Transverse colon (tissue), 4 donors: ENCODE data around the gene ZNF451.

ENCODE experiments used
- CTCF ChIP-seq, 5 experiments: fragments of 200-600 bp in 3 of 5; fragments of 450-650 bp in 2 of 5; sonication (generic) in 3 of 5; IDR thresholded peaks; 1 replicate in 2 of 5; 2 replicates in 3 of 5; pipeline ENCODE4 v1.5.1; 2016 to 2017; ENCODE audit warnings: antibody characterized with exemption in 5 of 5, inconsistent platforms in 3 of 5, mild to moderate bottlenecking in 2 of 5, moderate library complexity in 1 of 5
- EP300 ChIP-seq: sonication (generic); formaldehyde crosslinking; IDR thresholded peaks from one replicate; pipeline ENCODE4 v1.6.1; 2017; ENCODE audit warnings: antibody characterized with exemption, low read depth
- POLR2A ChIP-seq: fragments of 450-650 bp; IDR thresholded peaks from one replicate; pipeline ENCODE4 v1.6.1; 2016; ENCODE audit warnings: antibody characterized with exemption, mild to moderate bottlenecking, moderate library complexity
- POLR2AphosphoS5 ChIP-seq, 3 donors: sonication (generic); formaldehyde crosslinking; IDR thresholded peaks; one replicate each; pipeline ENCODE4 v1.6.1; 2016; ENCODE audit warnings: antibody characterized with exemption in 3 of 3

GRCh38 chr6:57205550-57206328 is 115.8 kb downstream of the ZNF451 start:
- TF ChIP-seq POLR2AphosphoS5 (IDR thresholded peaks at IDR 0.05) (no peak), EP300 (no peak), POLR2A (no peak), CTCF (IDR thresholded peaks at IDR 0.05) (no peak)
